ENCODE measurements around the gene GRN.

The GRN gene

GRCh38 chr17:44344939-44345453, at the start of gene GRN:
Gene GRN, plus strand, starts transcription at chr17:44345302. Its CDS starts 3,863 bp downstream, at chr17:44349165.
- Histone ChIP-seq H3K4me1 (ENCODE audit: insufficient read depth, low read length) (peaks cover 16% of the 10 kb centered on the region), H3K36me3 (ENCODE audit: insufficient read depth, low read length) (peaks cover 7% of the 10 kb centered on the region), H3K9me3 (ENCODE audit: low read length) (no peaks in the 10 kb centered on the region), H3K27ac (ENCODE audit: low read depth, low read length) (peak within 1 kb of the TSS; percentile 83), H3K9ac (ENCODE audit: low read length) (peak within 1 kb of the TSS; percentile 76), H3K27me3 (ENCODE audit: control insufficient read depth in 1 of 2, insufficient read depth in 2 of 2, low read length in 2 of 2) (no peaks in the 10 kb centered on the region), H3K4me3 (ENCODE audit: low read depth in 1 of 2, low read length in 2 of 2) (peak within 1 kb of the TSS; percentile 77 to 99)

DNA sequence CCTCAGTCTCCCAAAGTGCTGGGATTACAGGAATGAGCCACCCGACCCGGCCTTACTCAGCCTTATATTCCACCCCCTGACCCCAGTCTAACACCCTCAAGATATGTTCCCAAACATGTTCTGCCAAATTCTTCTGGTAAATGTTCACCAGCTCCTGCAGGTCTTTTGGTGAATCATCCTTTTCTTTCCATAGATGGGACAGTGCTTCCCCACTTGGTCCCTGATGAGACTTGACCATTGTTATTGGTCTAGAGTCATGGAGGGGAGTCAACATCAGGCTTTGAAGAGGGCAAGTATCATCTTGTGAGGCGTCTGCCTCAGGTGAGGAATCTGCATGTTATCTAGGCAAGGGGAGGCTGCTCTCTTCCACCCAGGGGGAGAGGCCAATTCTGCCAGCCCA, 47.1 kb upstream of the GRN start:
- H3K27me3 ChIP-seq (ENCODE audit: control insufficient read depth in 1 of 2, insufficient read depth in 2 of 2, low read length in 2 of 2) = no peaks in the 10 kb centered on the region

DNA sequence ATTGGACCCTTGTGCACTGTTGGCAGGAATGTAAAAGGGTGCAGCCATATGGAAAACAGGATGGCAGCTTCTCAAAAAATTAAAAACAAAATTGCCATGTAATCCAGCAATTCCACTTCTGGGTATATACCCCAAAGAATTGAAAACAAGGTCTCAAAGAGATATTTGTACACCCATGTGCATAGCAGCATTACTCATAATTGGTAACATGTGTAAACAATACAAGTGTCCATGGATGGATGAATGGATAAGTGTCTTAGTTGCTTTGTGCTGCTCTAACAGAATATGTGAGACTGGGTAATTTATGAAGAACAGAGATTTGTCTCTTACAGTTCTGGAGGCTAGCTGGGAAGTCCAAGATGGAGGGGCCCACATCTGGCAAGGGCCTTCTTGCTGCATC, 40.5 kb upstream of the GRN start:
- Histone ChIP-seq H3K27me3 (ENCODE audit: control insufficient read depth in 1 of 2, insufficient read depth in 2 of 2, low read length in 2 of 2) (peaks cover 0 to 14% of the 10 kb centered on the region in 2 donors), H3K27ac (ENCODE audit: low read depth, low read length) (no peak overlapping the region), H3K9me3 (ENCODE audit: low read length) (no peaks in the 10 kb centered on the region), H3K9ac (ENCODE audit: low read length) (no peak overlapping the region), H3K4me3 (ENCODE audit: low read depth in 1 of 2, low read length in 2 of 2) (no peak overlapping the region), H3K36me3 (ENCODE audit: insufficient read depth, low read length) (no peaks in the 10 kb centered on the region), H3K4me1 (ENCODE audit: insufficient read depth, low read length) (peaks cover 8% of the 10 kb centered on the region)

More for the DNA sequence above, 47.1 kb upstream of the GRN start:
- Histone ChIP-seq H3K9ac (ENCODE audit: low read length) (no peak overlapping the region), H3K4me1 (ENCODE audit: insufficient read depth, low read length) (no peaks in the 10 kb centered on the region), H3K4me3 (ENCODE audit: low read depth in 1 of 2, low read length in 2 of 2) (no peak overlapping the region), H3K27ac (ENCODE audit: low read depth, low read length) (no peak overlapping the region), H3K36me3 (ENCODE audit: insufficient read depth, low read length) (no peaks in the 10 kb centered on the region), H3K9me3 (ENCODE audit: low read length) (no peaks in the 10 kb centered on the region)

DNA sequence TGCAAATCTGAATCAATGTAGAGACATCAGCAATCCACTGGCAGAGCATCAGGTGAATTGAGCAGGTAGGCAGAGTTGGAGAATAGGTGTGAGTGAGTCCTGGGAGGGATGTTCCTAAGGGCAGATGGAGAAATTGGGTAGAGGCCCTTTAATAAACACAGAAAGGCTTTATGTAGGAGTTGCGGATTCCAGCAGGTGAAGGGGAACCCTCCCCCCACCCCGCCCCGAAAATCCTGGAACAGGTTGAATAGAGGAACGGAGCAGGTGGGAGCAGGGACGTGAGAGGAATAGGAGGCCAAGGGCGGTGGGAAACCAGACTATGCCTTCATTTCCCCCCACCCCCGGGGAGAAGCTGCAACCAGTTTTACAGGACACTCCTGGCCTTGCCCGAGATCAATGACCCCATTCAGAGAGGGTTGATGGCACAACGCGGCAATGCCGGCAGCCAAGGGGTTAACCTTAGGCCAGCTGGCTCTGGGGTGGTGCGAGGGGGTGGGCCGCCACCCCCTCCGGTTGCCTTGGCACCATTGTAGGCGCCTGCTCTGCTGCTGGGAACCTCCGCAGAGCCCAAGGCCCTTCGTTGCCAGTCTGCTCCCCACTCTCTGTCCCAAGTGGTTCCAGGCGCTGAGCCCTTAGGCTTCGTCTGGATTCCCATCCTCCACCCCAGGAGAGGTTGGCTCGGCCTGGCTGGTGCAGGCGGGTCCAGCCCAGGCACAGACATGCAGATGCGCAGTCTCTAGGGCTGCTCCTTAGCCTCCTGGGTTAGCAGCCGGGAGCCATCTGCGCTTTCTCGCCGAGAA, 37.5 kb upstream of the GRN start:
- Histone ChIP-seq H3K27ac (ENCODE audit: low read depth, low read length) (no peak overlapping the region), H3K27me3 (ENCODE audit: control insufficient read depth in 1 of 2, insufficient read depth in 2 of 2, low read length in 2 of 2) (peaks cover 0 to 14% of the 10 kb centered on the region in 2 donors), H3K9me3 (ENCODE audit: low read length) (no peaks in the 10 kb centered on the region), H3K36me3 (ENCODE audit: insufficient read depth, low read length) (no peaks in the 10 kb centered on the region), H3K4me3 (ENCODE audit: low read depth in 1 of 2, low read length in 2 of 2) (peak overlapping the region; percentile 25 to 60), H3K4me1 (ENCODE audit: insufficient read depth, low read length) (peaks cover 8% of the 10 kb centered on the region), H3K9ac (ENCODE audit: low read length) (no peak overlapping the region)

- no peak within 1 kb of the TSS for H3K9ac ChIP-seq (ENCODE audit: low read length)
- peaks cover 8% of the 10 kb centered on the region for H3K4me1 ChIP-seq (ENCODE audit: insufficient read depth, low read length)
- H3K27ac ChIP-seq (ENCODE audit: low read depth, low read length) = no peak within 1 kb of the TSS
- no peaks in the 10 kb centered on the region for H3K36me3 ChIP-seq (ENCODE audit: insufficient read depth, low read length)
- H3K9me3 ChIP-seq (ENCODE audit: low read length) = no peaks in the 10 kb centered on the region
- peaks cover 0 to 21% of the 10 kb centered on the region in 2 donors for H3K27me3 ChIP-seq (ENCODE audit: control insufficient read depth in 1 of 2, insufficient read depth in 2 of 2, low read length in 2 of 2)
- peak within 1 kb of the TSS; percentile 32 to 60 for H3K4me3 ChIP-seq (ENCODE audit: low read depth in 1 of 2, low read length in 2 of 2)
Observed at GRCh38 chr17:44308320-44308818, 36.7 kb upstream of the GRN start, which contains the start of gene RUNDC3A. Gene RUNDC3A, plus strand, starts transcription at chr17:44308601. Its CDS starts 232 bp downstream, at chr17:44308833.

- H3K9ac ChIP-seq (ENCODE audit: low read length) = no peak overlapping the region
- H3K4me1 ChIP-seq (ENCODE audit: insufficient read depth, low read length) = peaks cover 8% of the 10 kb centered on the region
- peak overlapping the region in 1 of 2 donors; percentile 32 for H3K4me3 ChIP-seq (ENCODE audit: low read depth in 1 of 2, low read length in 2 of 2)
- H3K9me3 ChIP-seq (ENCODE audit: low read length) = no peaks in the 10 kb centered on the region
- H3K27ac ChIP-seq (ENCODE audit: low read depth, low read length) = no peak overlapping the region
- peaks cover 0 to 22% of the 10 kb centered on the region in 2 donors for H3K27me3 ChIP-seq (ENCODE audit: control insufficient read depth in 1 of 2, insufficient read depth in 2 of 2, low read length in 2 of 2)
- no peaks in the 10 kb centered on the region for H3K36me3 ChIP-seq (ENCODE audit: insufficient read depth, low read length)
Observed at GRCh38 chr17:44308865-44309264, 36.2 kb upstream of the GRN start.

- H3K9ac ChIP-seq (ENCODE audit: low read length) = no peak overlapping the region
- H3K27me3 ChIP-seq (ENCODE audit: control insufficient read depth in 1 of 2, insufficient read depth in 2 of 2, low read length in 2 of 2) = peaks cover 0 to 28% of the 10 kb centered on the region in 2 donors
- H3K4me1 ChIP-seq (ENCODE audit: insufficient read depth, low read length) = peaks cover 8% of the 10 kb centered on the region
- no peaks in the 10 kb centered on the region for H3K9me3 ChIP-seq (ENCODE audit: low read length)
- no peaks in the 10 kb centered on the region for H3K36me3 ChIP-seq (ENCODE audit: insufficient read depth, low read length)
- no peak overlapping the region for H3K27ac ChIP-seq (ENCODE audit: low read depth, low read length)
- no peak overlapping the region for H3K4me3 ChIP-seq (ENCODE audit: low read depth in 1 of 2, low read length in 2 of 2)
Observed at GRCh38 chr17:44309472-44309871, 35.6 kb upstream of the GRN start.

DNA sequence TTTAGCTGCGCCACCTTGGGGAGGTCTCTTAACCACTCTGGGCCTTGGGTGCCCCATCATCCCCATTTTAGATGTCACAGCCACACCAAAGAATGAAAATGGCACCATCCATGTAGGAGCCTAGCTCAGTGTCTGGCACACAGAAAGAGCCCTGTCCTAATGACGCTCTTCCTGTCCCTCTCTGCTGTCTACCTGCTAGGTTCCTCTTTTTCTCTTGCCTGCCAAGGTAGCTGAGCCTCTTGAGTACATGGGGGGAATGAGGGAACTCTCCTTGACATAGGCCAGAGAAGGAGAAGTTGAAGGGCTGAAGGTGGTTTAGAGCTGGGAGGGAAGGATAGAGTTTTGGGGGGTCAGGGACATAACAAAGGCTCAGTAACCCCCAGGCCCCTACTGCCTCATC, 34.9 kb upstream of the GRN start:
- Histone ChIP-seq H3K4me3 (ENCODE audit: low read depth in 1 of 2, low read length in 2 of 2) (no peak overlapping the region), H3K9me3 (ENCODE audit: low read length) (no peaks in the 10 kb centered on the region), H3K9ac (ENCODE audit: low read length) (no peak overlapping the region), H3K27ac (ENCODE audit: low read depth, low read length) (no peak overlapping the region), H3K27me3 (ENCODE audit: control insufficient read depth in 1 of 2, insufficient read depth in 2 of 2, low read length in 2 of 2) (peaks cover 0 to 34% of the 10 kb centered on the region in 2 donors), H3K36me3 (ENCODE audit: insufficient read depth, low read length) (no peaks in the 10 kb centered on the region), H3K4me1 (ENCODE audit: insufficient read depth, low read length) (peaks cover 8% of the 10 kb centered on the region)

- Histone ChIP-seq H3K9ac (ENCODE audit: low read length) (no peak overlapping the region), H3K27me3 (ENCODE audit: control insufficient read depth in 1 of 2, insufficient read depth in 2 of 2, low read length in 2 of 2) (peaks cover 4 to 39% of the 10 kb centered on the region in 2 donors), H3K9me3 (ENCODE audit: low read length) (no peaks in the 10 kb centered on the region), H3K36me3 (ENCODE audit: insufficient read depth, low read length) (no peaks in the 10 kb centered on the region), H3K4me1 (ENCODE audit: insufficient read depth, low read length) (peaks cover 8% of the 10 kb centered on the region), H3K27ac (ENCODE audit: low read depth, low read length) (no peak overlapping the region), H3K4me3 (ENCODE audit: low read depth in 1 of 2, low read length in 2 of 2) (no peak overlapping the region)
Observed at GRCh38 chr17:44310609-44311376, 34.3 kb upstream of the GRN start.

DNA sequence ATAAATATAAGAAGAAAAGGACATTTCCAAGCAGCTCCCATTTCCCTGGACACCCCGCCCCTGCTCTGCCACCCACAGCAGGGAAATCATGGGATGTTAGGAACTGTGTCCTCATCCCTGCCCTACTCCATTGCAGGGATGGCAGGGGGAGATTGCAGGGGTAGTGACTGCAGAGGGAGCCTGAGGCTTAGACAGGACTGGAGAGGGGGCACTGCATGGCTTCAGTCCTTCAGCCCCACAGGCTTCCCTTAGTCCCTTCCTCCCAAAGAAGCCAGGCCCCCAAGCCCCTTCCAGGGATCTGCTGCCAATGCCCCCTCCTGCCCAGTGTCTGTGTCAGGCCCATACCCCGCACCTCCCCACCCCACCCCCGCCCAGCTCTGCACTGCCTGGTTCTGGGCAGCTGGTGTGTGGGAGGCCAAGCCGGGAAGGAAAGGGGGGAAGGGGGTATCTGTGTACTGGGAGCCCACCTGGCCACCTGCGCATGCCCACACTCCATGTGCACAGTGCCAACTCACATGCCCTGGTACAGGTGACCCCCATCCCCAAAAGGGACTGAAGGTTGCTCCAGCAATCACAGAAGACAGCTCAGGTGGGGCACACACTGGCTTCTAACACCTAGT, 33.4 kb upstream of the GRN start:
- Histone ChIP-seq H3K9me3 (ENCODE audit: low read length) (no peaks in the 10 kb centered on the region), H3K27ac (ENCODE audit: low read depth, low read length) (no peak overlapping the region), H3K9ac (ENCODE audit: low read length) (no peak overlapping the region), H3K36me3 (ENCODE audit: insufficient read depth, low read length) (no peaks in the 10 kb centered on the region), H3K4me3 (ENCODE audit: low read depth in 1 of 2, low read length in 2 of 2) (no peak overlapping the region), H3K4me1 (ENCODE audit: insufficient read depth, low read length) (peaks cover 8% of the 10 kb centered on the region), H3K27me3 (ENCODE audit: control insufficient read depth in 1 of 2, insufficient read depth in 2 of 2, low read length in 2 of 2) (peaks cover 13 to 48% of the 10 kb centered on the region in 2 donors)
